GM04503 (cell line): ENCODE measurements around the gene SECISBP2.

Experiments
- DNase-seq: peaks from one replicate; pipeline ENCODE4 v3.0.0-alpha.2; 2012; ENCODE audit warnings: low read depth

SECISBP2 gene

DNA sequence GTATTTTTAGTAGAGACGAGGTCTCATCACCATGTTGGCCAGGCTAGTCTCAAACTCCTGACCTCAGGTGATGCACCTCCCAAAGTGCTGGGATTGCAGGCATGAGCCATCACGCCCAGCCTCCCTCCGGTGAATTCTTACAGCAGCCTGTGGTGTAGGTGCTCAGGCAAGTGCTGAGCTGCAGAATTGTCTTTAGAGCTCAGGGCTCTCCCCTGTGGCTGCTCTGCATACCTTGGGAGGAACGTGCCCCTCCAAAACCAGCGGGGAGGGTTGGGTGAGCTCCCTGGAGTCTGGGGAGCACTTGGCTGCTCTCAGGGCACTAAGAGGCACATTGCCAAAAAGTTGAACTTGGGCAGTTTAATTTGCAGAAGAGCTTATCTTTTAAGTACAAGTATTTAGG lies 29.4 kb downstream of the SECISBP2 start:
- no peak for DNase-seq

GRCh38 chr9:89349607-89350006 lies 31.3 kb downstream of the SECISBP2 start:
- no peak for DNase-seq

- DNase-seq = no peak
Measured at GRCh38 chr9:89350988-89351557, 32.8 kb downstream of the SECISBP2 start.

- DNase-seq = no peak
Measured at GRCh38 chr9:89351584-89352300, 33.4 kb downstream of the SECISBP2 start.

GRCh38 chr9:89352451-89352850 lies 34.2 kb downstream of the SECISBP2 start:
- DNase-seq = no peak

DNA sequence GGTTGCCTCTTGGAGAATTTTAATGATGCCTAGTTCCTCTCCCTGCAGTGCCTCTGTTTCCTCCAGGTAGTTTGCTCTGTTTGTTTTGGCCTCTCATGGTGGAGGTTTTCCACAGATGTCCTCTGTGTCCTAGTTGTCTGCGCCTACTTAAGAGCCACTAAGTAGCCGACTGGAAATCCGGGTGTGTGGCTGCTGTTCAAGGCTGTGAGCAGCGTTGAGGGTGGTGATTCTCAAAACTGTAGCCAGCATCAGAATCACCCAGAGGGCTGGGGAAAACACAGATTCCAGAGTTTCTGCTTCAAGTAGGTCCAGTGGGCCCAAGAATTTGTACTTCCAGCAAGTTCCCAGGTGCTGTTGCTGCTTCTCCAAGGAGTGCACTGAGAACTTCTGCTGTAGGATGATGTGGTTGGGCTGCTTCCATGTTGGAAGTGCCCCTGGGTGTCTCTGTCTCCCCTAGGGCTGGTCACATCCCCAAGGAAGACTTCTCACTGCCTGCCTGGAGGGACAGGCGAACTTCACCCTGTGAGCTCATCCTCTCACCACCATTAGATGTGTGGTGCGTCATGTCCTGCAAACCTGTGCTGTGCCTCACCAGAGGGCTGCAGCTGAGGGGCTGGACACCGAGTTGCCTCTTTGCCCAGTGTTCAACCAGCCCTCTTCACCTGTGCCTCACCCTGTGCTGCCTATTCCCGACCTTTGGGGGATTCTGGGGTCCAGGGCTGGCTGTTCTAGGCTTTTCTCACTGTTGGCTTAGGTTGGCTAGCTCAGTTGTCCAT lies 34.8 kb downstream of the SECISBP2 start:
- DNase-seq = no peak

DNA sequence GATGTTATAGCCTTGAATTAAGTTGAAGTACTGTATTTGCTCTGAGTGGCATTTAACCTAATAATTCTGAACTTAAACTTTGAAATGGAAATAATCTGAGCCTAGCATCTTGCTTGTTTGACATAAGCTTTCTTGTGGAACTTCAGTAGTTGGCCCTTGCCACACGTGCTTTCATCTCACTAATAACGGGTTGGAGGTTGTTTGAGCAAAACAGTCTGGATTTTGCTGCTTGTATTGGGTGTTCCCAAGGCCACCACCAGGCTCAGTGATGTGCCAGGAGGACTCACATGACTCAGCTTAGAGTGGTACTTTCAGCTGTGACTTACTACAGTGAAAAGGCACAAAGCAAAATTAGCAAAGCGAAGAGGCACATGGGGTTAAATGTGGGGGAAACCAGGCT lies 35.7 kb downstream of the SECISBP2 start:
- no peak for DNase-seq

GRCh38 chr9:89354471-89354870 lies 36.2 kb downstream of the SECISBP2 start:
- no peak for DNase-seq

GRCh38 chr9:89356782-89357181 lies 38.5 kb downstream of the SECISBP2 start:
- DNase-seq = no peak

DNA sequence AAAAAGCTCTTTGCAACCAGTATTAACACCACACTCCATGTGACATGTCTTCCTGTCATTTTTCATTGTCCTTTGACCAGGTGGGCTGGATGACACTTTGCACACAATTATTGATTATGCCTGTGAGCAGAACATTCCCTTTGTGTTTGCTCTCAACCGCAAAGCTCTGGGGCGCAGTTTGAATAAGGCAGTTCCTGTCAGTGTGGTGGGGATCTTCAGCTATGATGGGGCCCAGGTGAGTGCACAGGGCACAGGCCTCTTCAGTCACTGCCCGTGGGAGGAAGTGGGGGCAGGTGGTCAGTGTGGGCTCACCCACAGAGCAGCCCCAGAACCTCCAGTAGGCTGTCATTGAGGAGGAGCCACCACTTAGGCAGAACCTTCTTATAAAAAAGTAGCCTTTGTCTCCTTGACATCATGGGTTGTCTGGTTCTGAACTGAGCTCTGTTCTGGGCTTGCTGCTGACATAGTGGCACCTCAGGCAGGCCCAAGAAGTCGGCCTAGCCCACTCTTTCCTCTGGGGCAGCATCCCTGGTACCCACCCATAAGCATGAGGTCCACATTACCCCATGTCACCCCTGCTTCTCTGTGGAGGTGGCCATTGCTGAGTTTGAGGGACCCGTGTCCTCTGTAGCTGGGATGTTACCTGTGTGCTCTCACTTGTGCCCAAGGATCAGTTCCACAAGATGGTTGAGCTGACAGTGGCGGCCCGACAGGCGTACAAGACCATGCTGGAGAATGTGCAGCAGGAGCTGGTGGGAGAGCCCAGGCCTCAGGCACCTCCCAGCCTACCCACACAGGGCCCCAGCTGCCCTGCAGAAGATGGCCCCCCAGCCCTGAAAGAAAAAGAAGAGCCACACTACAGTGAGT lies 39.3 kb downstream of the SECISBP2 start:
- no peak for DNase-seq

GRCh38 chr9:89358376-89358916 lies 40.1 kb downstream of the SECISBP2 start:
- DNase-seq = no peak

DNA sequence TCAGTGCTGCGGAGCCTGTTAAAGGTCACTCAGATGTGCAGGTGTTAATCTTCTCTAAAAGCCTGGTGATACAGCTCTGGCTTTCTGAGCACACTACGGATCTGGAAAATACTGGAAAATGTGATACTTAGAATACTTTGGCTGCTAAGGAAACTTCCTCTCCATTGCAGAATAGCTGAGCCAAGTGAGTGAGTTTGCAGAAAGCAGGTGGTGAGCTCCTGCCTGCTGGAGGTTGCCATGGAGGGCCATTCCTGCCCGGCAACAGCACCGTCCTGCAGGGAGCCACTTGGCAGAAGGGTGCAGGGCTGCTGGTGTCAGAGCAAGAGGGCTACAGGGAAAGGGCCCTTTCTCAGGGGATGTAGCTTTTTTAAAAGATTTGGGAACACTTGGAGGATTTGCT lies 40.7 kb downstream of the SECISBP2 start:
- no peak for DNase-seq

GRCh38 chr9:89359751-89360261 lies 41.5 kb downstream of the SECISBP2 start:
- no peak for DNase-seq

GRCh38 chr9:89360465-89360864 lies 42.2 kb downstream of the SECISBP2 start:
- no peak for DNase-seq

DNA sequence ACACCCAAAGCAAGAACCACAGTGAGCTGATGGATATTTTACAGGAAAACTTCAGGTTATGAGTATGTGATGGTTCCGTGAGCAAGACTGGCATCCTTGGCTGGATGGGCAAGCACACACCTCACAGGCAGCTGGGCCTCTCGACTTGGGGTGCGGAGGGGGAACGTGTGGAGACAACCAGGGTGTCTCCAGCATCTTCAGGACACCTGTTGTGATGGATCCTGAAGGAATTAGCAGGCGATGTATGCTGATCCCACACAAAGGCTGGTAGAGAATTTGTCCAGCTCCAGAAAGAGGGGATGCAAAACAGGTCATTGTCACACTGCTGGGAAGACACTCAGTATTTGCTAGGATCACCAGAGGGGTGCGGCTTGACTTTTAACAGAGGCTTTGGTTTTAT lies 42.7 kb downstream of the SECISBP2 start:
- no peak for DNase-seq

DNA sequence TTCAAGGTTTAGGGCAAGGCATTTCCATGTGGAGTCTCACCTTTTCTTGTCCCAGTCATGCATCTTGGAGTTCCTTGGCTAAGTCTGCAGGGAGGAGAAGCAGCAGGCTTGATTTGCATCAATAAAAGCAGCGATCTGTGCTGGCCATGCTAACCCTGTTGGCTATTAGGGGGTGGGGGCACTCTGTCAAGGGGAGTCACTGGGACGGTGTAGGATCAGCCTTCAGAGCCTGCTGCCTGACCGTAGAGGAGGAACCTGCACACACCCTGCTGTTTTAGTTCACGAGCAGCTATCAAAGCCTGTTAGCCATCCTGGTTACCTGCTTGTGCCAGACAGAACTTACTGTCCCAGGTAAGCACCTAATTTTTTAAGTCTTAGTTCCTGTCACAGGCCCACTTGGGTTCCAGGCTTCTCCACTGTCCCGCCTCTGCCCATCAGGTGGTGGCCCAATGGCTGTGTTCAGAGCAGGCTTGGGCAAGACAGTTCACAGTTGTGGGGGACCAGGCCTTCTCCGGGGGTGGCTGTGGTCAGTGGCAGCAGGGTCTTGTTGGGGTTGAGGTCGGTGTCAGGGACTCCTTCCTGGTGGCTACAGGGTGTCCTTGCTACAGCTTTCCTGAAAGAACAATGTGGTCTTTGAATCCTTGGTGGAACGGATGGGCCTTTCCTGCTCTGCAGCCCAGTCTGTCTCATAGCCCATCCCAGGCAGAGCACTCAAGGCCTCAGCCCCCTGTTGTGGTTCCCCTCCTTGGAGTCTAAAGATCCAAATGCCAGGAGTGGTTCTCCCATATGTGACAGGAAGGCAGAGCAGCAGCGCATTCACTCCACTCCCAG lies 43.7 kb downstream of the SECISBP2 start:
- no peak for DNase-seq

DNA sequence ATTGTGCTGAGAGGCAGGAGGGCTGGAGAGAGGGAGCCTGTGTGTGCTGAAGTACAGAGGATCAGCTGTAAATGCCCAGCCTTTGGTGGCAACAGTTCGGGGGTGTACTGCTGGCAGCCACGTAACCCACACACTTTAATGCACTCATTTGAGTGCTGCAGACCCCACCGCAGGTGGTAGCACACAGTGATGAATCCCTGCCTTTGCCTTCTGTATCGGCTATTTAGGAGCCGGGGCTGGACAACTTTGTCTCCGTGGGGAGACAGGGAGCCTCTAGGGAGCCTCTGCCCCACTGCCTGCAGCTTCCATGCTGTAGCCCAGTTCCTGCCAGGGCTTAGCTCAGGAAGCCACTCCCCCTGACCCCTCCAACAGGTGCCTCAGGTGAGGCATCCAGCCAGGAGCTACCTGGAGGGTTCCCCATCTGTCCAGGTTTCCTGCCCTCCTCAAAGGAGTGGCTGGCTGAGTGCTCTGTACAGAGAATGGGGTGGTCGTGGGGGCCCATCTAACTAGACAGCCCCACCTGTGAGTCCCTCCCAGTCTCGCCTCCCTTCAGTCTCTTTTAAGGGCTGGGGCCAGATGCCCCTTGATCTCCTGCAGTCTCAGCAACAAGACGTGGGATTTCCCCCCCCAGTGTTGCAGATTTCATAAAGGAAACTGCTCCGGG lies 44.5 kb downstream of the SECISBP2 start:
- no peak for DNase-seq

GRCh38 chr9:89363311-89363670 lies 45.0 kb downstream of the SECISBP2 start:
- no peak for DNase-seq

- no peak for DNase-seq
Measured at GRCh38 chr9:89363921-89364665, 45.8 kb downstream of the SECISBP2 start.
